Erythroblast (primary cell): ENCODE measurements around the gene AK5.

Source experiments
- GATA1 ChIP-seq: IDR thresholded peaks from 2 replicates; pipeline ENCODE4 v1.6.1; 2011; ENCODE audit warnings: low read depth, mild to moderate bottlenecking, control low read depth, low read length, moderate library complexity
- POLR2A ChIP-seq: IDR thresholded peaks from 2 replicates; pipeline ENCODE4 v1.6.1; 2011; ENCODE audit warnings: mild to moderate bottlenecking, low read length

GRCh38 chr1:77594366-77595112, 312.7 kb downstream of the AK5 start:
- TF ChIP-seq POLR2A (no peak), GATA1 (no peak)
